Epithelial cell of esophagus (primary cell): ENCODE results near the gene PSMG4.

Experiments used
- DNase-seq: peaks from one replicate; pipeline ENCODE4 v3.0.0; 2010; ENCODE audit warnings: low read depth
- H3K4me3 ChIP-seq: 2 replicates; pipeline ENCODE4 v1.5.1; 2011; ENCODE audit warnings: mild to moderate bottlenecking, low read length, control low read depth
- CTCF ChIP-seq: IDR thresholded peaks from 2 replicates; pipeline ENCODE4 v1.5.1; 2011; ENCODE audit warnings: low read depth, mild to moderate bottlenecking, low read length, control low read depth, inconsistent platforms; ENCODE audit not compliant: insufficient read depth; ENCODE audit errors: missing control alignments

The PSMG4 gene

GRCh38 chr6:3285049-3285639 is 26.4 kb downstream of the PSMG4 start:
- no peak for TF ChIP-seq CTCF
- H3K4me3 ChIP-seq = no peak overlapping the region
- DNase-seq = no peak

- DNase-seq = no peak
- no peak overlapping the region for H3K4me3 ChIP-seq
- TF ChIP-seq CTCF = no peak
Measured at GRCh38 chr6:3285732-3286131, 27.0 kb downstream of the PSMG4 start.

- no peak for TF ChIP-seq CTCF
- no peak overlapping the region for H3K4me3 ChIP-seq
- no peak for DNase-seq
Measured at GRCh38 chr6:3286641-3287171, 28.0 kb downstream of the PSMG4 start.

- H3K4me3 ChIP-seq = no peak overlapping the region
- TF ChIP-seq CTCF = no peak
- no peak for DNase-seq
Measured at GRCh38 chr6:3287308-3287707, 28.6 kb downstream of the PSMG4 start.

GRCh38 chr6:3287976-3288707 is 29.4 kb downstream of the PSMG4 start:
- TF ChIP-seq CTCF = no peak
- no peak overlapping the region for H3K4me3 ChIP-seq
- DNase-seq = no peak

- H3K4me3 ChIP-seq = no peak overlapping the region
- DNase-seq = no peak
- no peak for TF ChIP-seq CTCF
Measured at GRCh38 chr6:3288711-3289663, 30.2 kb downstream of the PSMG4 start.
